Lower lobe of right lung (tissue), 2 donors: ENCODE measurements around the gene CACNG6. TPM values are rescaled to one million over a fixed set of nuclear protein-coding genes. Genes with fewer than 3 reads are reported as not detected.

ENCODE experiments used
- ATAC-seq, 2 donors: fragments of 200-7000 bp; cut with Tn5 transposase; one replicate each; pipeline ENCODE4 v1.9.1; 2020 to 2022; ENCODE audit warnings: mild to moderate bottlenecking in 2 of 2, moderate library complexity in 2 of 2
- DNase-seq: peaks from one replicate; pipeline ENCODE4 v3.0.0-alpha.2; 2020
- H3K27ac ChIP-seq: fragments of 200-600 bp; one replicate; pipeline ENCODE4 v1.8.0; 2022
- H3K27me3 ChIP-seq: fragments of 200-600 bp; one replicate; pipeline ENCODE4 v1.8.0; 2022; ENCODE audit warnings: low read depth
- H3K36me3 ChIP-seq: fragments of 200-600 bp; one replicate; pipeline ENCODE4 v1.8.0; 2022; ENCODE audit warnings: mild to moderate bottlenecking
- H3K4me1 ChIP-seq: fragments of 200-600 bp; one replicate; pipeline ENCODE4 v1.8.0; 2022
- H3K4me3 ChIP-seq: fragments of 200-600 bp; one replicate; pipeline ENCODE4 v1.8.0; 2022; ENCODE audit warnings: mild to moderate bottlenecking
- H3K9me3 ChIP-seq: fragments of 200-600 bp; one replicate; pipeline ENCODE4 v1.8.0; 2022
- intact Hi-C: fragments of 100-400 bp; cut with DNase I; formaldehyde crosslinking; loops from one replicate; pipeline ENCODE4 v1.11.0; 2022
- total RNA-seq: library from RNA; stranded (reverse); fragmentation: NEBNext Ultra II Directional; extraction: Animal tissue kit (Norgen Biotek cat#: 25700); gene quantifications from one replicate; pipeline ENCODE4 v1.2.1, GENCODE V29; 2021
- TF ChIP-seq, protein P1 (sequence below): fragments of 200-600 bp; IDR thresholded peaks from one replicate; pipeline ENCODE4 v1.8.0; 2022; ENCODE audit warnings: antibody characterized with exemption, mild to moderate bottlenecking
- donor health status: DM: no; HTN: yes; CAD: no; lungs with severe emphysema.

CACNG6 gene
- total RNA-seq, 1 donor from 2014 or later: 2.2 TPM

DNA sequence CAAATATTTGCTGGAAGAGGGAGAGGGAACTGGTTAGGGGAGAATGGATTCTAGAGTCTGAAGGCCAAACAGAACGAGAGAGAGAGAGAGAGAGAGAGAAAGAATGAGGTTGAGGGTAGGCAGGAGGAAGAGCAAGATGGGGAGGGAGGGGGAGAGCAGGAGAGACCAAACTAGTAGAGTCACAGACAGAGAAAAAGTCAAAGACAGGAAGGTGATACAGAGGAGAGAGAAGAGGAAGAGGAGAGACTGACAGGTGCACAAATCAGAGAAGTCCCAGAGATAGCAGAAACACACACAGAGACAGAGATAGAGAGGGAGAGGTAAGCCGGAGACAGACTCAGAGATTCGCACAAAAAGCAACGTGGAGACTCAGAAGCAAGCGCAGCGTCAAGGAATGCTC, 5.6 kb upstream of the CACNG6 start:
- ATAC-seq (no peak), DNase-seq (no peak)
- no peak overlapping the region for H3K4me3 ChIP-seq
- H3K9me3 ChIP-seq: no peaks in the 10 kb centered on the region
- no peaks in the 10 kb centered on the region for H3K36me3 ChIP-seq
- TF ChIP-seq, protein P1, sequence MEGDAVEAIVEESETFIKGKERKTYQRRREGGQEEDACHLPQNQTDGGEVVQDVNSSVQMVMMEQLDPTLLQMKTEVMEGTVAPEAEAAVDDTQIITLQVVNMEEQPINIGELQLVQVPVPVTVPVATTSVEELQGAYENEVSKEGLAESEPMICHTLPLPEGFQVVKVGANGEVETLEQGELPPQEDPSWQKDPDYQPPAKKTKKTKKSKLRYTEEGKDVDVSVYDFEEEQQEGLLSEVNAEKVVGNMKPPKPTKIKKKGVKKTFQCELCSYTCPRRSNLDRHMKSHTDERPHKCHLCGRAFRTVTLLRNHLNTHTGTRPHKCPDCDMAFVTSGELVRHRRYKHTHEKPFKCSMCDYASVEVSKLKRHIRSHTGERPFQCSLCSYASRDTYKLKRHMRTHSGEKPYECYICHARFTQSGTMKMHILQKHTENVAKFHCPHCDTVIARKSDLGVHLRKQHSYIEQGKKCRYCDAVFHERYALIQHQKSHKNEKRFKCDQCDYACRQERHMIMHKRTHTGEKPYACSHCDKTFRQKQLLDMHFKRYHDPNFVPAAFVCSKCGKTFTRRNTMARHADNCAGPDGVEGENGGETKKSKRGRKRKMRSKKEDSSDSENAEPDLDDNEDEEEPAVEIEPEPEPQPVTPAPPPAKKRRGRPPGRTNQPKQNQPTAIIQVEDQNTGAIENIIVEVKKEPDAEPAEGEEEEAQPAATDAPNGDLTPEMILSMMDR: no peak
- H3K27ac ChIP-seq: no peak overlapping the region
- intact Hi-C loops: no loop called here
- H3K27me3 ChIP-seq: peaks cover 31% of the 10 kb centered on the region
- no peaks in the 10 kb centered on the region for H3K4me1 ChIP-seq

DNA sequence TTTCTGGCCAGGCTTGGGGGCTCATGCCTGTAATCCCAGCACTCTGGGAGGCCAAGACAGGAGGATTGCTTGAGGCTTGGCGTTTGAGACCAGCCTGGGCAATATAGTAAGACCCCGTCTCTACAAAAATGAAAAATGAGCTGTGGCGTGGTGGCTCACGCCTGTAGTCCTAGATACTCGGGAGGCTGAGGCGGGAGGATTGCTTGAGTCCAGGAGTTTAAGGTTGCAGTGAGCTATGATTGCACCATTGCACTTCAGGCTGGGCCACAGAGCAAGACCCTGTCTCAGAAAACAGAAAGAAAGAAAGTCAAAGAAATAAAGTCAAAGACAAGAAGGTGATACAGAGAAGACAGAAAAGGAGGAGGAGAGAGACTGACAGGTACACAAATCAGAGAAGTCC, 2.5 kb upstream of the CACNG6 start:
- H3K27ac ChIP-seq: no peak overlapping the region
- intact Hi-C loops: no loop called here
- peaks cover 31% of the 10 kb centered on the region for H3K27me3 ChIP-seq
- peaks cover 5% of the 10 kb centered on the region for H3K4me1 ChIP-seq
- H3K4me3 ChIP-seq: no peak overlapping the region
- no peak for ATAC-seq
- no peak for DNase-seq
- TF ChIP-seq, protein P1: no peak
- no peaks in the 10 kb centered on the region for H3K36me3 ChIP-seq
- no peaks in the 10 kb centered on the region for H3K9me3 ChIP-seq

DNA sequence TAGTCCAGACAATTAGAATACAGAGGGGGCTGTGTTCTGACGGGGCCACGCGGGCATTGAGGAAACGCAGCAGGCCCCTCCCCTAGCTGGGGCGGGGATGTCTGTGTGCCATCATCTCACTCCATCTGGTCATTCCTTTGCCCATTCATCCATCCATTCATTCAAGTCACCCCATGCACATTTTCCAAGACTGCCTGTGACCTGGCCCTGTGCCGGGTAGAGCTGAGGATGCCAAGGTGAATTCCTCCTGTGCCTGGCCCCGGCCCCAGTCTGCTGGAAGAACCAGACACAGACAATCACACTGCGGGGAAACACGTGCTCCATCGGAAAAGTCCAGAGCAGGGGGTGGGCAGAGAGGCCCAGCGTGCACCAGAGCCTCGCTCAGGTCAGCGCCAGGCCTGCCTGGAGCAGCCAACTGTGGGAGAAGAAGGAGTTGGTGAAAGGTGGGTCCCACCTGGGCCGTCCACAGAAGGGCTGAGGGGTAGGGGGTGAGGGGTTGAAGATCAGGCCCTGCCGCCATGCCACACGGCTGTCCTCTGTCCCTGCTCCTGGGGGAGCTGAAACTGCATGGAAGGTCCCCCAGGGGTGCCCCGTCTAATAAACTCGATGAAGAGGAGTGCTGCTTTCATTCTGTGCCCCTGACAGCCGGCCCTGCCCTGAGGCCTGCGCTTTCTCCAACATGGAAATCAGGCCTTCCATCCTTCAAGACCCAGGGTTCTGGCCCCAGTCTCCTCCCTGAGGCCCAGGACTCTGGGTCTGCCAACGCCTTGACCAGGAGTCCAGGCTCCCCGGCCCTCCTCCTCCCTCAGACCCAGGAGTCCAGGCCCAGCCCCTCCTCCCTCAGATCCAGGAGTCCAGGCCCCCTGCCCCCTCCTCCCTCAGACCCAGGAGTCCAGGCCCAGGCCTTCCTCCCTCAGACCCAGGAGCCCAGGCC, 1.6 kb upstream of the CACNG6 start:
- TF ChIP-seq, protein P1: no peak
- Histone ChIP-seq H3K4me3 (no peak overlapping the region), H3K27me3 (peaks cover 35% of the 10 kb centered on the region)

DNA sequence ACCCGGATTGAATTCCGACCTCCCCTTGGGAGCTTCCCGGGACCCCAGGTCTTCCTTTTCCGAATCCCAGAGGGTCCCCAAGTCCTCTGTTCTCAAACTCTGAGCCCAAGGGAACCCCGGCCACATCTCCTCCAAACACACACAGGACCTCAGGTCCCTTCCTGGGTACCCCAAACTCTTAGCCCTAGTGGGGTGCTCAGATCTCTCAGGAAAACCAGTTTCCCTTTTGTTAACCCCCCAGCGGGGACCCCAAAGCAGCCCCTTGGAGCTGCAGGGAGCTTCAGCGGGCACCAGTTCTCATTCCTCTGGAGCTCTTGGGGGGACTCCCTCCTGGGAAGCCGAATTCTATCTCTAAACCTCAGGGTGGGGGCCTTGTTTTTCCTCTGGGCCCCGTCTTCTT, 774 bp downstream of the CACNG6 start:
- H3K27me3 ChIP-seq: peaks cover 48% of the 10 kb centered on the region

More for the DNA sequence above, 1.6 kb upstream of the CACNG6 start:
- no peaks in the 10 kb centered on the region for H3K36me3 ChIP-seq
- no peak for DNase-seq
- H3K4me1 ChIP-seq: peaks cover 5% of the 10 kb centered on the region
- ATAC-seq: peak in 1 of 2 donors; percentile 12
- H3K9me3 ChIP-seq: no peaks in the 10 kb centered on the region
- no peak overlapping the region for H3K27ac ChIP-seq
- intact Hi-C loops: no loop called here

DNA sequence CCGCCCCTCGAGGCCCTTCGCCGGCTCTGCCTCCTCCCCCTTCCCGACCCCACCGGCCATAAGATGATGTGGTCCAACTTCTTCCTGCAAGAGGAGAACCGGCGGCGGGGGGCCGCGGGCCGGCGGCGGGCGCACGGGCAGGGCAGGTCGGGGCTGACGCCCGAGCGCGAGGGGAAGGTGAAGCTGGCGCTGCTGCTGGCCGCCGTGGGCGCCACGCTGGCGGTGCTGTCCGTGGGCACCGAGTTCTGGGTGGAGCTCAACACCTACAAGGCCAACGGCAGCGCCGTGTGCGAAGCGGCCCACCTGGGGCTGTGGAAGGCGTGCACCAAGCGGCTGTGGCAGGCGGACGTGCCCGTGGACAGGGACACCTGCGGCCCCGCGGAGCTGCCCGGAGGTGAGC, 1.4 kb downstream of the CACNG6 start:
- no peak overlapping the region for H3K4me3 ChIP-seq
- ATAC-seq (no peak), DNase-seq (no peak)
- TF ChIP-seq, protein P1: no peak
- no peak overlapping the region for H3K27ac ChIP-seq
- no peaks in the 10 kb centered on the region for H3K36me3 ChIP-seq
- H3K9me3 ChIP-seq: no peaks in the 10 kb centered on the region
- intact Hi-C loops: no loop called here
- H3K27me3 ChIP-seq: peaks cover 52% of the 10 kb centered on the region
- peaks cover 5% of the 10 kb centered on the region for H3K4me1 ChIP-seq

More for the DNA sequence above, 774 bp downstream of the CACNG6 start:
- Histone ChIP-seq H3K9me3 (no peaks in the 10 kb centered on the region), H3K27ac (no peak overlapping the region), H3K36me3 (no peaks in the 10 kb centered on the region), H3K4me1 (peaks cover 5% of the 10 kb centered on the region), H3K4me3 (no peak overlapping the region)
- intact Hi-C loops: no loop called here
- TF ChIP-seq, protein P1: no peak
- ATAC-seq: no peak
- no peak for DNase-seq
